Measurements from ENCODE around the gene PJA2. TPM values are rescaled to one million over a fixed set of nuclear protein-coding genes. Genes with fewer than 3 reads are reported as not detected.

PJA2 gene
- total RNA-seq, 2 donors from 2014 or later = 94.8 to 119 TPM

GRCh38 chr5:109347252-109347888 is 62.4 kb downstream of the PJA2 start:
- no peaks in the 10 kb centered on the region for H3K4me1 ChIP-seq (replicated peaks)
- intact Hi-C loops (cut with DNase I) = no loop called here
- TF ChIP-seq, protein P1, sequence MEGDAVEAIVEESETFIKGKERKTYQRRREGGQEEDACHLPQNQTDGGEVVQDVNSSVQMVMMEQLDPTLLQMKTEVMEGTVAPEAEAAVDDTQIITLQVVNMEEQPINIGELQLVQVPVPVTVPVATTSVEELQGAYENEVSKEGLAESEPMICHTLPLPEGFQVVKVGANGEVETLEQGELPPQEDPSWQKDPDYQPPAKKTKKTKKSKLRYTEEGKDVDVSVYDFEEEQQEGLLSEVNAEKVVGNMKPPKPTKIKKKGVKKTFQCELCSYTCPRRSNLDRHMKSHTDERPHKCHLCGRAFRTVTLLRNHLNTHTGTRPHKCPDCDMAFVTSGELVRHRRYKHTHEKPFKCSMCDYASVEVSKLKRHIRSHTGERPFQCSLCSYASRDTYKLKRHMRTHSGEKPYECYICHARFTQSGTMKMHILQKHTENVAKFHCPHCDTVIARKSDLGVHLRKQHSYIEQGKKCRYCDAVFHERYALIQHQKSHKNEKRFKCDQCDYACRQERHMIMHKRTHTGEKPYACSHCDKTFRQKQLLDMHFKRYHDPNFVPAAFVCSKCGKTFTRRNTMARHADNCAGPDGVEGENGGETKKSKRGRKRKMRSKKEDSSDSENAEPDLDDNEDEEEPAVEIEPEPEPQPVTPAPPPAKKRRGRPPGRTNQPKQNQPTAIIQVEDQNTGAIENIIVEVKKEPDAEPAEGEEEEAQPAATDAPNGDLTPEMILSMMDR (IDR thresholded peaks at IDR 0.05) = no peak

GRCh38 chr5:109345699-109346098 is 64.1 kb downstream of the PJA2 start:
- no peaks in the 10 kb centered on the region for H3K27me3 ChIP-seq (replicated peaks; ENCODE audit: insufficient read depth)
- 94% methylated on average over 2 of the region's 2 CpGs for WGBS
- H3K36me3 ChIP-seq = no peaks in the 10 kb centered on the region
- H3K4me3 ChIP-seq = no peak overlapping the region
- no peak for TF ChIP-seq POLR2AphosphoS5 (IDR thresholded peaks at IDR 0.05)
- TF ChIP-seq, protein P1 (IDR thresholded peaks at IDR 0.05) = no peak
- TF ChIP-seq POLR2A (IDR thresholded peaks at IDR 0.05) = no peak
- no peak overlapping the region for H3K27ac ChIP-seq
- no peak for DNase-seq (ENCODE audit: low spot score)
- intact Hi-C loops (cut with DNase I) = no loop called here
- H3K4me1 ChIP-seq (replicated peaks) = no peaks in the 10 kb centered on the region
- H3K9me3 ChIP-seq = no peaks in the 10 kb centered on the region

More at GRCh38 chr5:109347252-109347888, 62.4 kb downstream of the PJA2 start:
- Histone ChIP-seq H3K9me3 (no peaks in the 10 kb centered on the region), H3K27me3 (replicated peaks; ENCODE audit: insufficient read depth) (no peaks in the 10 kb centered on the region), H3K4me3 (no peak overlapping the region), H3K27ac (no peak overlapping the region), H3K36me3 (no peaks in the 10 kb centered on the region)
- DNase-seq (ENCODE audit: low spot score) = no peak

DNA sequence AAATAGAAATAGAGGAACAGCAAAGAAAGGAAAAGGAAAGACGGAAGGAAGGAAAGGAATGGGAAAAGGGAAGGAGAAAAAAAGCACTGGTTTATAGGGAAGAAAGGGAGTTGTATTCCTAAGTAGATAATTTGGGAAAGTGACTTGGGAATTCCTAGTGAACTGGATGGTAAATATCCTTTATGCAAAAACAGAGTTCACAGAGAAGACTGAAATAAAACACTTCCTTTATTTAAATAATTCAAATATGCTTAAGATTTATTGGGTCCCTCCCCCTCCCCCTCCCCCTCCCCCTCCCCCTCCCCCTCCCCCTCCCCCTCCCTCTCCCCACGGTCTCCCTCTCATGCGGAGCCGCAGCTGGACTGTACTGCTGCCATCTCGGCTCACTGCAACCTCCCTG is 69.4 kb downstream of the PJA2 start:
- WGBS = 66% methylated on average over 4 of the region's 5 CpGs
- TF ChIP-seq POLR2A (IDR thresholded peaks at IDR 0.05) = no peak
- TF ChIP-seq, protein P1 (IDR thresholded peaks at IDR 0.05) = no peak
- no peak for TF ChIP-seq POLR2AphosphoS5 (IDR thresholded peaks at IDR 0.05)
- DNase-seq (ENCODE audit: low spot score) = no peak
- Histone ChIP-seq H3K27me3 (replicated peaks; ENCODE audit: insufficient read depth) (no peaks in the 10 kb centered on the region), H3K4me3 (no peak overlapping the region), H3K36me3 (no peaks in the 10 kb centered on the region), H3K4me1 (replicated peaks) (no peaks in the 10 kb centered on the region), H3K27ac (no peak overlapping the region), H3K9me3 (no peaks in the 10 kb centered on the region)
- intact Hi-C loops (cut with DNase I) = no loop called here

- TF ChIP-seq POLR2A (IDR thresholded peaks at IDR 0.05) (no peak), POLR2AphosphoS5 (IDR thresholded peaks at IDR 0.05) (no peak)
- TF ChIP-seq, protein P1 (IDR thresholded peaks at IDR 0.05) = no peak
Measured at GRCh38 chr5:109335114-109335513, 74.7 kb downstream of the PJA2 start.

DNA sequence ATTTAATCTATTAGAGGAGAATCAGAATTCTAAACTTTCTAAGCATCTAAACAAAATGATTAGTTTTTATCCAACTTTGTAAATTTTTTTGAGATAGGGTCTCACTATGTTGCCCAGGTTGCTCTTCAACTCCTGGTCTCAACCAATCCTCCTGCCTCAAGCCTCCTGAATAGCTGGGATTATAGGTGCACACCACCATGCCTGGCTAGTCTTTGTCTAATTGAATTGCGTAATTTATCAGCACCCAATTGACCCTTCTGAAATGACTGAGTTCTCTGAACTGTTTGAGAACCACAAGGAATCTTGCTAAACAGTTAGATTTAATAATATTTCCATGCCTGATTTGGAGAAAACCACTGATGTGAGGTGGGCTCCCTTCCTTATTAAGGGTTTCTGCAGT is 75.7 kb downstream of the PJA2 start:
- no peak for DNase-seq (ENCODE audit: low spot score)
- Histone ChIP-seq H3K9me3 (no peaks in the 10 kb centered on the region), H3K27ac (no peak overlapping the region), H3K4me3 (no peak overlapping the region), H3K27me3 (replicated peaks; ENCODE audit: insufficient read depth) (no peaks in the 10 kb centered on the region), H3K36me3 (no peaks in the 10 kb centered on the region), H3K4me1 (replicated peaks) (no peaks in the 10 kb centered on the region)
- intact Hi-C loops (cut with DNase I) = no loop called here
- no peak for TF ChIP-seq POLR2A (IDR thresholded peaks at IDR 0.05)
- TF ChIP-seq POLR2AphosphoS5 (IDR thresholded peaks at IDR 0.05) = no peak
- TF ChIP-seq, protein P1 (IDR thresholded peaks at IDR 0.05) = no peak
- WGBS = 96% methylated on average over 1 of the region's 1 CpG

More at GRCh38 chr5:109335114-109335513, 74.7 kb downstream of the PJA2 start:
- Histone ChIP-seq H3K27ac (no peak overlapping the region), H3K27me3 (replicated peaks; ENCODE audit: insufficient read depth) (no peaks in the 10 kb centered on the region), H3K9me3 (no peaks in the 10 kb centered on the region), H3K4me3 (no peak overlapping the region), H3K36me3 (no peaks in the 10 kb centered on the region), H3K4me1 (replicated peaks) (no peaks in the 10 kb centered on the region)
- intact Hi-C loops (cut with DNase I) = no loop called here
- no peak for DNase-seq (ENCODE audit: low spot score)
